NCI-H128 (cell line): Measurements from ENCODE around the gene SFRP2.

Experiments
- DNase-seq: peaks from one replicate; lab custom pipeline; 2025; ENCODE audit not compliant: unreplicated experiment; lab: John Stamatoyannopoulos, UW

Gene SFRP2

GRCh38 chr4:153798901-153799693 lies 10.2 kb upstream of the SFRP2 start:
- DNase-seq, result no peak

GRCh38 chr4:153798420-153798819 lies 9.5 kb upstream of the SFRP2 start:
- no peak for DNase-seq

- no peak for DNase-seq
Observed at GRCh38 chr4:153794006-153794405, 5.1 kb upstream of the SFRP2 start.

- no peak for DNase-seq
Observed at GRCh38 chr4:153792618-153793247, 3.9 kb upstream of the SFRP2 start.

GRCh38 chr4:153791746-153792617 lies 3.1 kb upstream of the SFRP2 start:
- no peak for DNase-seq

- no peak for DNase-seq
Observed at GRCh38 chr4:153790962-153791551, 2.2 kb upstream of the SFRP2 start.

GRCh38 chr4:153790500-153790865 lies 1.6 kb upstream of the SFRP2 start:
- DNase-seq, result no peak

GRCh38 chr4:153789741-153790499 lies 1.0 kb upstream of the SFRP2 start:
- no peak for DNase-seq

- DNase-seq, result no peak
Observed at GRCh38 chr4:153788051-153788412, 851 bp downstream of the SFRP2 start.

- no peak for DNase-seq
Observed at GRCh38 chr4:153787575-153787974, 1.3 kb downstream of the SFRP2 start.

- no peak for DNase-seq
Observed at GRCh38 chr4:153787061-153787560, 1.8 kb downstream of the SFRP2 start.

GRCh38 chr4:153785910-153786721 lies 2.8 kb downstream of the SFRP2 start:
- DNase-seq, result no peak

GRCh38 chr4:153784166-153784699 lies 4.7 kb downstream of the SFRP2 start:
- no peak for DNase-seq

GRCh38 chr4:153782581-153782980 lies 6.3 kb downstream of the SFRP2 start:
- no peak for DNase-seq

- no peak for DNase-seq
Observed at GRCh38 chr4:153781717-153782416, 7.0 kb downstream of the SFRP2 start.

GRCh38 chr4:153781280-153781679 lies 7.6 kb downstream of the SFRP2 start:
- no peak for DNase-seq

GRCh38 chr4:153780876-153781275 lies 8.0 kb downstream of the SFRP2 start:
- DNase-seq, result no peak

GRCh38 chr4:153780221-153780620 lies 8.7 kb downstream of the SFRP2 start:
- no peak for DNase-seq

- DNase-seq, result no peak
Observed at GRCh38 chr4:153778383-153778782, 10.5 kb downstream of the SFRP2 start.
